Upper lobe of left lung (tissue), 4 donors: ENCODE measurements around the gene DUSP9.

ENCODE experiments used
- EP300 ChIP-seq, 4 donors: sonication (generic); formaldehyde crosslinking; IDR thresholded peaks; one replicate each; pipeline ENCODE4 v1.5.1; 2017; ENCODE audit warnings: antibody characterized with exemption in 4 of 4, control low read depth in 2 of 4
- POLR2A ChIP-seq, 4 donors: fragments of 450-650 bp; IDR thresholded peaks; one replicate each; pipeline ENCODE4 v1.5.1; 2016 to 2017; ENCODE audit warnings: antibody characterized with exemption in 4 of 4, mild to moderate bottlenecking in 2 of 4
- POLR2AphosphoS5 ChIP-seq, 2 donors: sonication (generic); formaldehyde crosslinking; IDR thresholded peaks; one replicate each; pipeline ENCODE4 v1.5.1; 2017; ENCODE audit warnings: antibody characterized with exemption in 2 of 2
- TF ChIP-seq, protein P1 (sequence below), 6 experiments: fragments of 450-650 bp in 4 of 6; fragments of 200-600 bp in 2 of 6; sonication (generic) in 2 of 6; IDR thresholded peaks; one replicate each; pipeline ENCODE4 v1.5.1; 2016 to 2019; ENCODE audit warnings: antibody characterized with exemption in 6 of 6

DNA sequence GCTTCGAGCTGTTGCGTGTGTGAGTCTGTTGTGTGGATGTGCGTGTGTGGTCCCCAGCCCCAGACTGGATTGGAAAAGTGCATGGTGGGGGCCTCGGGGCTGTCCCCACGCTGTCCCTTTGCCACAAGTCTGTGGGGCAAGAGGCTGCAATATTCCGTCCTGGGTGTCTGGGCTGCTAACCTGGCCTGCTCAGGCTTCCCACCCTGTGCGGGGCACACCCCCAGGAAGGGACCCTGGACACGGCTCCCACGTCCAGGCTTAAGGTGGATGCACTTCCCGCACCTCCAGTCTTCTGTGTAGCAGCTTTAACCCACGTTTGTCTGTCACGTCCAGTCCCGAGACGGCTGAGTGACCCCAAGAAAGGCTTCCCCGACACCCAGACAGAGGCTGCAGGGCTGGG is 49.1 kb downstream of the DUSP9 start:
- no peak for TF ChIP-seq POLR2A (IDR thresholded peaks at IDR 0.05)
- TF ChIP-seq, protein P1, sequence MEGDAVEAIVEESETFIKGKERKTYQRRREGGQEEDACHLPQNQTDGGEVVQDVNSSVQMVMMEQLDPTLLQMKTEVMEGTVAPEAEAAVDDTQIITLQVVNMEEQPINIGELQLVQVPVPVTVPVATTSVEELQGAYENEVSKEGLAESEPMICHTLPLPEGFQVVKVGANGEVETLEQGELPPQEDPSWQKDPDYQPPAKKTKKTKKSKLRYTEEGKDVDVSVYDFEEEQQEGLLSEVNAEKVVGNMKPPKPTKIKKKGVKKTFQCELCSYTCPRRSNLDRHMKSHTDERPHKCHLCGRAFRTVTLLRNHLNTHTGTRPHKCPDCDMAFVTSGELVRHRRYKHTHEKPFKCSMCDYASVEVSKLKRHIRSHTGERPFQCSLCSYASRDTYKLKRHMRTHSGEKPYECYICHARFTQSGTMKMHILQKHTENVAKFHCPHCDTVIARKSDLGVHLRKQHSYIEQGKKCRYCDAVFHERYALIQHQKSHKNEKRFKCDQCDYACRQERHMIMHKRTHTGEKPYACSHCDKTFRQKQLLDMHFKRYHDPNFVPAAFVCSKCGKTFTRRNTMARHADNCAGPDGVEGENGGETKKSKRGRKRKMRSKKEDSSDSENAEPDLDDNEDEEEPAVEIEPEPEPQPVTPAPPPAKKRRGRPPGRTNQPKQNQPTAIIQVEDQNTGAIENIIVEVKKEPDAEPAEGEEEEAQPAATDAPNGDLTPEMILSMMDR (IDR thresholded peaks at IDR 0.05): no peak
- no peak for TF ChIP-seq POLR2AphosphoS5 (IDR thresholded peaks at IDR 0.05)
- no peak for TF ChIP-seq EP300 (IDR thresholded peaks at IDR 0.05)
